Psoas muscle (tissue), 8 donors: ENCODE measurements around the gene CIBAR2. TPM values are rescaled to one million over a fixed set of nuclear protein-coding genes. Genes with fewer than 3 reads are reported as not detected.

Source experiments
- ATAC-seq, 4 donors: fragments of 200-7000 bp; cut with Tn5 transposase; one replicate each; pipeline ENCODE4 v1.9.1; 2020; ENCODE audit warnings: moderate library complexity in 3 of 4, mild to moderate bottlenecking in 2 of 4
- DNase-seq, 2 donors: peaks; one replicate each; pipeline ENCODE4 v3.0.0-alpha.2; 2020
- H3K27ac ChIP-seq: fragments of 200-600 bp; one replicate; pipeline ENCODE4 v1.8.0; 2022
- H3K27me3 ChIP-seq, 3 donors: fragments of 200-600 bp in 1 of 3; one replicate each; pipeline versions ENCODE4 v1.6.1 to v1.8.0; 2013 to 2022; ENCODE audit warnings: low read length in 2 of 3, mild to moderate bottlenecking in 2 of 3, moderate library complexity in 1 of 3; ENCODE audit not compliant: insufficient read depth in 3 of 3
- H3K36me3 ChIP-seq, 2 donors: fragments of 200-600 bp in 1 of 2; one replicate each; pipeline versions ENCODE4 v1.6.1 to v1.8.0; 2013 to 2022; ENCODE audit warnings: low read depth in 1 of 2, mild to moderate bottlenecking in 1 of 2, moderate library complexity in 1 of 2; ENCODE audit not compliant: insufficient read depth in 1 of 2
- H3K4me1 ChIP-seq: fragments of 200-600 bp; one replicate; pipeline ENCODE4 v1.8.0; 2022
- H3K4me3 ChIP-seq: fragments of 200-600 bp; one replicate; pipeline ENCODE4 v1.8.0; 2022; ENCODE audit warnings: mild to moderate bottlenecking
- H3K9me3 ChIP-seq: fragments of 200-600 bp; one replicate; pipeline ENCODE4 v1.8.0; 2022
- CTCF ChIP-seq: fragments of 200-600 bp; IDR thresholded peaks from one replicate; pipeline ENCODE4 v1.8.0; 2022; ENCODE audit warnings: antibody characterized with exemption
- WGBS, 3 donors: extraction: QIAGEN DNeasy Blood & Tissue Kit; methylation state at CpG; one replicate each; pipeline versions ENCODE4 v1.1.6 to v1.1.7; 2013; 5-methylcytosine and 5-hydroxymethylcytosine counted together
- intact Hi-C, 2 donors: fragments of 100-400 bp; cut with DNase I; formaldehyde crosslinking; loops; one replicate each; pipeline versions ENCODE4 v1.11.0 to v1.14.2; 2022
- polyA plus RNA-seq, 3 donors: library from polyadenylated mRNA; stranded (reverse); fragments of 200-250 nt; gene quantifications; one replicate each; pipeline ENCODE4 v1.2.3, GENCODE V29; 2013
- total RNA-seq, 4 donors: library from RNA; stranded (reverse); fragmentation: NEBNext Ultra II Directional in 2 of 4; extraction: Animal tissue kit (Norgen Biotek cat#: 25700) in 2 of 4; gene quantifications; one replicate each; pipeline versions ENCODE4 v1.2.1 to v1.2.4, GENCODE V29; 2021 to 2023
- donor health status: healthy with polysubstance abuse.
- donor health status: DM: no; HTN: no; CAD: no; lungs with moderate emphysema.
- donor health status: Bipolar disorder and iron deficiency.
- donor health status: healthy.
- donor health status: DM: yes; HTN: yes; CAD: no.
- donor health status: DM: no; HTN: no; CAD: no.
- donor health status: DM: no; HTN: no; CAD: no.
- donor health status: DM: yes; HTN: yes; CAD: no.

The CIBAR2 gene
- total and polyA plus RNA-seq, 7 donors = 0.36 TPM; not detected in 6

GRCh38 chr16:85048921-85049562, 63.2 kb downstream of the CIBAR2 start:
- H3K4me3 ChIP-seq = no peak overlapping the region
- DNase-seq (peak; percentile 62 to 81), ATAC-seq (peak; percentile 80 to 89 (median 86))
- no peaks in the 10 kb centered on the region for H3K27me3 ChIP-seq
- no peaks in the 10 kb centered on the region for H3K36me3 ChIP-seq
- 41 to 69% (median 54%) methylated on average over 17 of the region's 17 CpGs for WGBS, 3 donors
- H3K27ac ChIP-seq = no peak overlapping the region
- peaks cover 9% of the 10 kb centered on the region for H3K4me1 ChIP-seq
- no peaks in the 10 kb centered on the region for H3K9me3 ChIP-seq
- intact Hi-C loops = no loop called here
- TF ChIP-seq CTCF = no peak

Other genes with a start within 250 kb of the CIBAR2 start
- 10 to 100 TPM; 33.2 to 52.3 (median 44.8) TPM for gene ZDHHC7, start 100.9 kb downstream of the CIBAR2 start, total RNA-seq
- 10 to 100 TPM; 19.7 to 96.0 (median 26.6) TPM for gene ZDHHC7, start 100.9 kb downstream of the CIBAR2 start, polyA plus RNA-seq
- gene KIAA0513, start 84.7 kb downstream of the CIBAR2 start, total RNA-seq = 10 to 100 TPM in 3 of 4 donors, 1 to 10 TPM in 1; 8.7 to 14.3 (median 13.3) TPM
- 10 to 100 TPM in 1 of 3 donors, 1 to 10 TPM in 2; 3.6 to 18.2 (median 3.9) TPM for gene KIAA0513, start 84.7 kb downstream of the CIBAR2 start, polyA plus RNA-seq